ENCODE measurements around the gene ULBP1.
A peak's percentile ranks its signal among the peaks of the same experiment; 100 is the strongest.
"Not testable (repeated sequence)": the region's sequence is repeated elsewhere in the genome, so short reads cannot be mapped to it uniquely, and the experiment has no call there.

ULBP1 gene

GRCh38 chr6:150006961-150007464 is 43.3 kb downstream of the ULBP1 start:
- peak; percentile 54 for TF ChIP-seq CTCF (IDR thresholded peaks at IDR 0.05; ENCODE audit: low read depth, low read length)
- H3K4me3 ChIP-seq (replicated peaks in 1 of 2; ENCODE audit: low read depth in 2 of 2, low read length in 2 of 2) = no peak overlapping the region
- DNase-seq (ENCODE audit: low read depth in 2 of 2) = peak; percentile 22 to 23

GRCh38 chr6:150008588-150008987 is 44.8 kb downstream of the ULBP1 start:
- no peak for TF ChIP-seq CTCF (IDR thresholded peaks at IDR 0.05; ENCODE audit: low read depth, low read length)
- no peak for DNase-seq (ENCODE audit: low read depth in 2 of 2)
- H3K4me3 ChIP-seq (replicated peaks in 1 of 2; ENCODE audit: low read depth in 2 of 2, low read length in 2 of 2) = no peak overlapping the region

- H3K4me3 ChIP-seq (replicated peaks in 1 of 2; ENCODE audit: low read depth in 2 of 2, low read length in 2 of 2); DNase-seq (ENCODE audit: low read depth in 2 of 2): not testable (repeated sequence)
Measured at GRCh38 chr6:150012846-150013784, 49.4 kb downstream of the ULBP1 start.

GRCh38 chr6:150013785-150014622 is 50.3 kb downstream of the ULBP1 start:
- not testable (repeated sequence) for DNase-seq (ENCODE audit: low read depth in 2 of 2); H3K4me3 ChIP-seq (replicated peaks in 1 of 2; ENCODE audit: low read depth in 2 of 2, low read length in 2 of 2)

- not testable (repeated sequence) for DNase-seq (ENCODE audit: low read depth in 2 of 2); H3K4me3 ChIP-seq (replicated peaks in 1 of 2; ENCODE audit: low read depth in 2 of 2, low read length in 2 of 2)
Measured at GRCh38 chr6:150014623-150015280, 51.0 kb downstream of the ULBP1 start.

GRCh38 chr6:150015281-150016001 is 51.7 kb downstream of the ULBP1 start:
- H3K4me3 ChIP-seq (replicated peaks in 1 of 2; ENCODE audit: low read depth in 2 of 2, low read length in 2 of 2); DNase-seq (ENCODE audit: low read depth in 2 of 2): not testable (repeated sequence)

- TF ChIP-seq CTCF (IDR thresholded peaks at IDR 0.05; ENCODE audit: low read depth, low read length) = peak; percentile 51
- DNase-seq (ENCODE audit: low read depth in 2 of 2) = peak; percentile 76 to 80
- no peak overlapping the region for H3K4me3 ChIP-seq (replicated peaks in 1 of 2; ENCODE audit: low read depth in 2 of 2, low read length in 2 of 2)
Measured at GRCh38 chr6:150016324-150017185, 52.8 kb downstream of the ULBP1 start.

- not testable (repeated sequence) for H3K4me3 ChIP-seq (replicated peaks in 1 of 2; ENCODE audit: low read depth in 2 of 2, low read length in 2 of 2)
- DNase-seq (ENCODE audit: low read depth in 2 of 2) = peak in 1 of 2 donors; percentile 9
Measured at GRCh38 chr6:150017186-150017521, 53.4 kb downstream of the ULBP1 start.

Data from cardiac fibroblast (primary cell).